ENCODE results near the gene ST8SIA5. TPM values are rescaled to one million over a fixed set of nuclear protein-coding genes. Genes with fewer than 3 reads are reported as not detected.

The ST8SIA5 gene
- total RNA-seq, 1 experiment from 2014 or later: not detected

GRCh38 chr18:46728219-46728930, 28.5 kb downstream of the ST8SIA5 start:
- intact Hi-C loops (cut with micrococcal nuclease; ENCODE audit: unreplicated experiment): no loop called here
- Histone ChIP-seq H3K27ac (no peak overlapping the region), H3K36me3 (ENCODE audit: low read depth) (no peaks in the 10 kb centered on the region), H3K4me2 (no peak overlapping the region), H3K27me3 (ENCODE audit: insufficient read depth, low read depth) (peaks cover 5% of the 10 kb centered on the region; the same call in 1 of the 2 replicates), H3K4me3 (no peak overlapping the region), H3K79me2 (ENCODE audit: low read depth) (no peaks in the 10 kb centered on the region), H3K4me1 (replicated peaks; ENCODE audit: insufficient read depth) (no peaks in the 10 kb centered on the region), H4K20me1 (ENCODE audit: insufficient read depth) (no peaks in the 10 kb centered on the region), H3F3A (ENCODE audit: insufficient read depth, low read depth) (no peaks in the 10 kb centered on the region; the same call in 1 of the 2 replicates), H3K9me3 (ENCODE audit: insufficient read depth, low read depth) (no peaks in the 10 kb centered on the region), H3K9me2 (ENCODE audit: insufficient read depth) (no peaks in the 10 kb centered on the region), H2AFZ (no peak overlapping the region)
- CTCF ChIA-PET: no interaction called here
- POLR2A ChIA-PET (ENCODE audit: unreplicated experiment): no interaction called here
- TF ChIP-seq CTCF (conservative IDR thresholded peaks at IDR 0.05) (no peak), EZH2 (IDR thresholded peaks at IDR 0.05; ENCODE audit: low read depth) (no peak)
- BruUV-seq (replicated peaks): no TSS peak
- no peak for DNase-seq

GRCh38 chr18:46727177-46727576, 29.7 kb downstream of the ST8SIA5 start:
- DNase-seq: no peak
- intact Hi-C loops (cut with micrococcal nuclease; ENCODE audit: unreplicated experiment): no loop called here
- Histone ChIP-seq H3K4me1 (replicated peaks; ENCODE audit: insufficient read depth) (no peaks in the 10 kb centered on the region), H3F3A (ENCODE audit: insufficient read depth, low read depth) (no peaks in the 10 kb centered on the region; the same call in 1 of the 2 replicates), H3K79me2 (ENCODE audit: low read depth) (no peaks in the 10 kb centered on the region), H3K27ac (no peak overlapping the region), H4K20me1 (ENCODE audit: insufficient read depth) (no peaks in the 10 kb centered on the region), H3K36me3 (ENCODE audit: low read depth) (no peaks in the 10 kb centered on the region), H3K9me2 (ENCODE audit: insufficient read depth) (no peaks in the 10 kb centered on the region), H3K4me3 (no peak overlapping the region), H3K27me3 (ENCODE audit: insufficient read depth, low read depth) (peaks cover 2% of the 10 kb centered on the region; the same call in 1 of the 2 replicates), H3K9me3 (ENCODE audit: insufficient read depth, low read depth) (no peaks in the 10 kb centered on the region), H2AFZ (no peak overlapping the region), H3K4me2 (no peak overlapping the region)
- POLR2A ChIA-PET (ENCODE audit: unreplicated experiment): no interaction called here
- TF ChIP-seq CTCF (conservative IDR thresholded peaks at IDR 0.05) (no peak), EZH2 (IDR thresholded peaks at IDR 0.05; ENCODE audit: low read depth) (no peak)
- CTCF ChIA-PET: no interaction called here
- BruUV-seq (replicated peaks): no TSS peak

- no peak overlapping the region for H3K4me3 ChIP-seq
- CTCF ChIA-PET: interaction anchor here (0.7 kb wide), 2 partner anchors 102 to 585 kb away, joined by 3 to 4 read pairs; no protein-coding TSS in a partner anchor
- POLR2A ChIA-PET (ENCODE audit: unreplicated experiment): no interaction called here
Measured at GRCh38 chr18:46725310-46725709, 31.5 kb downstream of the ST8SIA5 start.

More at GRCh38 chr18:46725310-46725709, 31.5 kb downstream of the ST8SIA5 start:
- Histone ChIP-seq H3K36me3 (ENCODE audit: low read depth) (no peaks in the 10 kb centered on the region), H3K79me2 (ENCODE audit: low read depth) (no peaks in the 10 kb centered on the region), H2AFZ (no peak overlapping the region), H3F3A (ENCODE audit: insufficient read depth, low read depth) (no peaks in the 10 kb centered on the region; the same call in 1 of the 2 replicates), H4K20me1 (ENCODE audit: insufficient read depth) (no peaks in the 10 kb centered on the region), H3K4me1 (replicated peaks; ENCODE audit: insufficient read depth) (no peaks in the 10 kb centered on the region), H3K27me3 (ENCODE audit: insufficient read depth, low read depth) (peaks cover 18% of the 10 kb centered on the region), H3K9me2 (ENCODE audit: insufficient read depth) (no peaks in the 10 kb centered on the region), H3K27ac (no peak overlapping the region), H3K9me3 (ENCODE audit: insufficient read depth, low read depth) (no peaks in the 10 kb centered on the region), H3K4me2 (no peak overlapping the region)
- no TSS peak for BruUV-seq (replicated peaks)
- DNase-seq: no peak
- TF ChIP-seq CTCF (conservative IDR thresholded peaks at IDR 0.05): no peak
- no peak for TF ChIP-seq EZH2 (IDR thresholded peaks at IDR 0.05; ENCODE audit: low read depth)
- intact Hi-C loops (cut with micrococcal nuclease; ENCODE audit: unreplicated experiment): no loop called here

Measured in PC-9 (cell line).